Lung (tissue), 12 donors: ENCODE measurements around the gene ZNF20. TPM values are rescaled to one million over a fixed set of nuclear protein-coding genes. Genes with fewer than 3 reads are reported as not detected.
A peak's percentile ranks its signal among the peaks of the same experiment; 100 is the strongest.

Experiments used
- ATAC-seq: fragments of 200-7000 bp; cut with Tn5 transposase; one replicate; pipeline ENCODE4 v1.9.1; 2020; ENCODE audit warnings: moderate number of reproducible peaks; ENCODE audit not compliant: insufficient read depth, low FRiP score
- DNase-seq, 3 donors: peaks; one replicate each; pipeline ENCODE4 v3.0.0-alpha.2; 2013 to 2017
- H3K27ac ChIP-seq, 2 donors: one replicate each; pipeline ENCODE4 v1.5.1; 2013; ENCODE audit warnings: mild to moderate bottlenecking in 2 of 2, moderate library complexity in 2 of 2, control low read depth in 1 of 2, inconsistent platforms in 1 of 2, low read depth in 1 of 2, low read length in 1 of 2
- H3K27me3 ChIP-seq, 3 donors: one replicate each; pipeline ENCODE4 v1.5.1; 2013; ENCODE audit warnings: low read length in 2 of 3; ENCODE audit not compliant: control insufficient read depth in 3 of 3, insufficient read depth in 3 of 3
- H3K36me3 ChIP-seq, 4 donors: one replicate each; pipeline ENCODE4 v1.5.1; 2013; ENCODE audit warnings: low read length in 4 of 4, mild to moderate bottlenecking in 1 of 4, moderate library complexity in 1 of 4; ENCODE audit not compliant: control insufficient read depth in 4 of 4, insufficient read depth in 4 of 4
- H3K4me1 ChIP-seq, 5 donors: one replicate each; pipeline ENCODE4 v1.5.1; 2013; ENCODE audit warnings: low read length in 5 of 5, mild to moderate bottlenecking in 2 of 5, moderate library complexity in 1 of 5; ENCODE audit not compliant: control insufficient read depth in 5 of 5, insufficient read depth in 5 of 5
- H3K4me3 ChIP-seq: one replicate; pipeline ENCODE4 v1.5.1; 2013; ENCODE audit warnings: mild to moderate bottlenecking, control low read depth, moderate library complexity
- H3K9ac ChIP-seq, 2 donors: one replicate each; pipeline ENCODE4 v1.5.1; 2013; ENCODE audit warnings: low read length in 2 of 2, control low read depth in 1 of 2; ENCODE audit not compliant: insufficient read depth in 1 of 2
- H3K9me3 ChIP-seq, 4 donors: one replicate each; pipeline ENCODE4 v1.5.1; 2013; ENCODE audit warnings: low read length in 3 of 4, mild to moderate bottlenecking in 1 of 4, moderate library complexity in 1 of 4; ENCODE audit not compliant: control insufficient read depth in 4 of 4, insufficient read depth in 3 of 4
- WGBS, 2 donors: extraction: QIAGEN DNeasy Blood & Tissue Kit; methylation state at CpG; one replicate each; pipeline ENCODE4 v1.1.7; 2013; 5-methylcytosine and 5-hydroxymethylcytosine counted together
- polyA plus RNA-seq, 2 donors: library from polyadenylated mRNA; stranded (reverse); fragments of 200-250 nt; gene quantifications; one replicate each; pipeline ENCODE4 v1.2.1, GENCODE V29; 2013
- total RNA-seq, 2 donors: library from RNA; depleted of rRNA in 1 of 2; stranded (reverse); fragments of >200 nt in 1 of 2; gene quantifications; one replicate each; pipeline ENCODE4 v1.2.1, GENCODE V29; 2014 to 2021
- TF ChIP-seq, protein P1 (sequence below): IDR thresholded peaks from 2 replicates; pipeline ENCODE4 v1.5.1; 2012; ENCODE audit warnings: mild to moderate bottlenecking; ENCODE audit errors: control extremely low read depth, extremely low read depth
- donor health status: control.
- donor health status: control.
- donor health status: Bipolar disorder and iron deficiency.
- donor health status: healthy.
- donor health status: DM: yes; HTN: yes; CAD: no.

ZNF20 gene
- total and polyA plus RNA-seq, 4 donors: 2.2 to 15.0 (median 4.7) TPM

DNA sequence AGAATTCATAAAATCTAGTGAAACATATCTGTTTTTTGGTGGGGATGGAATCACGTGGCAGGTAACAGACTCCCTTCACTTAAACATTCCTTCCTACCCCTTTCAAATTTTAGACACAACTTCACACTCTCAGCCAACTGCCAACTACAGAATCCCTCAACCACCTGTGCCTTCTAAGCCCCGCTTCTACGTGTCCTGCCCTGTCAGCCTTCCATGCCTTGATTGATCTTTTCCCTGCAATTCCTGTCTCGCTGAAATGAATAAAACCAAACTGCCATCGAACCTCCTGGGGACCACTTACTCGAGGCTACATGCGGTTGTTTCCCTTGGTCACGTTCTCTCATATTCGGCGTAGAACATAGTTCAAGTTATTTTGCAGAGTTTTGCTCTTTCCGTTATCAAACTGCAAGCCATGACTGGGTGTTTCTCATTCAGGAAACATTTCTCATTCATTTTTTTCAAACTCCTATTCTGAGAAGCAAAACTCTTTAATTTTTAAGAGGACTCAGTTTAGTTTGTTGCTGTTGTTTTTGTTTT is 15.2 kb upstream of the ZNF20 start:
- TF ChIP-seq, protein P1, sequence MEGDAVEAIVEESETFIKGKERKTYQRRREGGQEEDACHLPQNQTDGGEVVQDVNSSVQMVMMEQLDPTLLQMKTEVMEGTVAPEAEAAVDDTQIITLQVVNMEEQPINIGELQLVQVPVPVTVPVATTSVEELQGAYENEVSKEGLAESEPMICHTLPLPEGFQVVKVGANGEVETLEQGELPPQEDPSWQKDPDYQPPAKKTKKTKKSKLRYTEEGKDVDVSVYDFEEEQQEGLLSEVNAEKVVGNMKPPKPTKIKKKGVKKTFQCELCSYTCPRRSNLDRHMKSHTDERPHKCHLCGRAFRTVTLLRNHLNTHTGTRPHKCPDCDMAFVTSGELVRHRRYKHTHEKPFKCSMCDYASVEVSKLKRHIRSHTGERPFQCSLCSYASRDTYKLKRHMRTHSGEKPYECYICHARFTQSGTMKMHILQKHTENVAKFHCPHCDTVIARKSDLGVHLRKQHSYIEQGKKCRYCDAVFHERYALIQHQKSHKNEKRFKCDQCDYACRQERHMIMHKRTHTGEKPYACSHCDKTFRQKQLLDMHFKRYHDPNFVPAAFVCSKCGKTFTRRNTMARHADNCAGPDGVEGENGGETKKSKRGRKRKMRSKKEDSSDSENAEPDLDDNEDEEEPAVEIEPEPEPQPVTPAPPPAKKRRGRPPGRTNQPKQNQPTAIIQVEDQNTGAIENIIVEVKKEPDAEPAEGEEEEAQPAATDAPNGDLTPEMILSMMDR: no peak
- 16 to 18% methylated on average over 11 of the region's 11 CpGs for WGBS, 2 donors
- Histone ChIP-seq H3K4me1 (peaks cover 4 to 17% (median 5%) of the 10 kb centered on the region in 5 donors), H3K36me3 (peaks cover 0 to 19% (median 11%) of the 10 kb centered on the region in 4 donors), H3K9ac (peak overlapping the region in 1 of 2 donors; percentile 57), H3K27me3 (no peaks in the 10 kb centered on the region), H3K9me3 (no peaks in the 10 kb centered on the region), H3K4me3 (no peak overlapping the region), H3K27ac (peak overlapping the region in 1 of 2 donors; percentile 39)
- DNase-seq (peak in 2 of 3 donors; percentile 41 to 48), ATAC-seq (no peak)

DNA sequence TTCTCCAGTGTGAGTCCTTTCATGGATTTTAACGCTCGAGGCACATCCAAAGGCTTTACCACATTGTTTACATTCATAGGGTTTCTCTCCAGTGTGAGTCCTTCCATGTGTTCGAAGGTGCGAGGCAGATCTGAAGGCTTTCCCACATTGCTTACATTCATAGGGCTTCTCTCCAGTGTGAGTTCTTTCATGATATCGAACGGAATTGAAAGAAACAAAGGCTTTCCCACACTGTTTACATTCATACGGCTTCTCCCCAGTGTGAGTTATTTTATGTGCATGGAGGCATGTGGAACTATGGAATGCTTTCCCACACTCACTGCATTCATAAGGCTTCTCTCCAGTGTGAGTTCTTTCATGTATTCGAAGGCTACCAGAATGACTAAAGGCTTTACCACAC is 5.2 kb upstream of the ZNF20 start:
- H3K9me3 ChIP-seq: peaks cover 0 to 18% (median 6%) of the 10 kb centered on the region in 4 donors
- WGBS, 2 donors: 94 to 96% methylated on average over 8 of the region's 8 CpGs
- peaks cover 11 to 42% (median 33%) of the 10 kb centered on the region in 4 donors for H3K36me3 ChIP-seq
- H3K27ac ChIP-seq: no peak overlapping the region
- H3K9ac ChIP-seq: no peak overlapping the region
- ATAC-seq (no peak), DNase-seq (no peak)
- H3K4me3 ChIP-seq: no peak overlapping the region
- H3K4me1 ChIP-seq: peaks cover 0 to 12% (median 0%) of the 10 kb centered on the region in 5 donors
- no peaks in the 10 kb centered on the region for H3K27me3 ChIP-seq
- TF ChIP-seq, protein P1: no peak

DNA sequence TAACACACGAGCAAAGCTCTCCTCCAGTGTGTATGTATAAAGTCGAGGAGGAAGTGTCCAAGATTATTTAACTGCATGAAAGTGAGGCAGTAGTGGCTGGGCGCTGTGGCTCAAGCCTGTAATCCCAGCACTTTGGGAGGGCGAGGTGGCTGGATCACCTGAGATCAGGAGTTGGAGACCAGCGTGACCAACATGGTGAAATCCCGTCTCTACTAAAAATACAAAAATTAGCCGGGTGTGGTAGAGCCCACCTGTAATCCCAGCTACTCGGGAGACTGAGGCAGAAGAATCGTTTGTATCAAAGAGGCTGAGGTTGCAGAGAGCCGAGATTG is 1.2 kb upstream of the ZNF20 start:
- peaks cover 3 to 21% (median 5%) of the 10 kb centered on the region in 5 donors for H3K4me1 ChIP-seq
- ATAC-seq: no peak
- H3K9ac ChIP-seq: no peak overlapping the region
- no peak for DNase-seq
- no peak overlapping the region for H3K4me3 ChIP-seq
- WGBS, 2 donors: 61 to 62% methylated on average over 10 of the region's 10 CpGs
- peaks cover 0 to 14% (median 6%) of the 10 kb centered on the region in 4 donors for H3K9me3 ChIP-seq
- TF ChIP-seq, protein P1: no peak
- H3K36me3 ChIP-seq: peaks cover 8 to 40% (median 21%) of the 10 kb centered on the region in 4 donors
- no peaks in the 10 kb centered on the region for H3K27me3 ChIP-seq
- no peak overlapping the region for H3K27ac ChIP-seq
